GM18907 (cell line): ENCODE measurements around the gene NR3C2.
"Not testable (repeated sequence)": the region's sequence is repeated elsewhere in the genome, so short reads cannot be mapped to it uniquely, and the experiment has no call there.

ENCODE experiments used
- ATAC-seq: cut with Tn5 transposase; IDR thresholded peaks from one replicate; pipeline ENCODE4 v1.9.1; 2021; ENCODE audit warnings: mild to moderate bottlenecking, moderate library complexity; ENCODE audit not compliant: unreplicated experiment

NR3C2 gene

GRCh38 chr4:148173397-148174017, 268.7 kb downstream of the NR3C2 start:
- no peak for ATAC-seq

GRCh38 chr4:148171596-148171995, 270.6 kb downstream of the NR3C2 start:
- no peak for ATAC-seq

- ATAC-seq: no peak
Measured at GRCh38 chr4:148170408-148171365, 271.5 kb downstream of the NR3C2 start.

GRCh38 chr4:148166132-148166591, 276.1 kb downstream of the NR3C2 start:
- ATAC-seq: no peak

GRCh38 chr4:148164557-148164956, 277.7 kb downstream of the NR3C2 start:
- no peak for ATAC-seq

- ATAC-seq: no peak
Measured at GRCh38 chr4:148162991-148163390, 279.2 kb downstream of the NR3C2 start.

GRCh38 chr4:148162519-148162918, 279.7 kb downstream of the NR3C2 start:
- ATAC-seq: no peak

GRCh38 chr4:148161601-148162000, 280.6 kb downstream of the NR3C2 start:
- no peak for ATAC-seq

- no peak for ATAC-seq
Measured at GRCh38 chr4:148159793-148160192, 282.4 kb downstream of the NR3C2 start.

GRCh38 chr4:148154769-148155168, 287.4 kb downstream of the NR3C2 start:
- ATAC-seq: no peak

- no peak for ATAC-seq
Measured at GRCh38 chr4:148152868-148153625, 289.2 kb downstream of the NR3C2 start.

- no peak for ATAC-seq
Measured at GRCh38 chr4:148151806-148152205, 290.4 kb downstream of the NR3C2 start.

- no peak for ATAC-seq
Measured at GRCh38 chr4:148145475-148145874, 296.7 kb downstream of the NR3C2 start.

GRCh38 chr4:148143174-148143573, 299.0 kb downstream of the NR3C2 start:
- no peak for ATAC-seq

- no peak for ATAC-seq
Measured at GRCh38 chr4:148141501-148141900, 300.7 kb downstream of the NR3C2 start.

- ATAC-seq: no peak
Measured at GRCh38 chr4:148126825-148127224, 315.4 kb downstream of the NR3C2 start.

- ATAC-seq: no peak
Measured at GRCh38 chr4:148124512-148124911, 317.7 kb downstream of the NR3C2 start.

GRCh38 chr4:148123161-148123560, 319.1 kb downstream of the NR3C2 start:
- ATAC-seq: not testable (repeated sequence)

GRCh38 chr4:148120216-148120615, 322.0 kb downstream of the NR3C2 start:
- no peak for ATAC-seq

GRCh38 chr4:148118633-148119032, 323.6 kb downstream of the NR3C2 start:
- ATAC-seq: no peak

GRCh38 chr4:148118179-148118578, 324.0 kb downstream of the NR3C2 start:
- ATAC-seq: no peak
